Activated CD4-positive, alpha-beta T cell treated with anti-CD3 and anti-CD28 coated beads, Interleukin-2, amount 10 ng/mL, durations not matched to agents 24 days and 14 days (primary cell): ENCODE measurements around the gene PRRX1. TPM values are rescaled to one million over a fixed set of nuclear protein-coding genes. Genes with fewer than 3 reads are reported as not detected.

Source experiments
- DNase-seq: peaks from one replicate; pipeline ENCODE4 v3.0.0; 2022
- H3K27ac Mint-ChIP-seq: one replicate; pipeline ENCODE4 v1.8.0; 2022; ENCODE audit warnings: mild to moderate bottlenecking, mixed read lengths
- H3K27me3 Mint-ChIP-seq: one replicate; pipeline ENCODE4 v1.8.0; 2022; ENCODE audit warnings: mixed read lengths
- H3K36me3 Mint-ChIP-seq: one replicate; pipeline ENCODE4 v1.8.0; 2022; ENCODE audit warnings: low read depth, mild to moderate bottlenecking, mixed read lengths
- H3K4me1 Mint-ChIP-seq: one replicate; pipeline ENCODE4 v1.8.0; 2021; ENCODE audit warnings: mixed read lengths
- H3K4me3 Mint-ChIP-seq: one replicate; pipeline ENCODE4 v1.8.0; 2022; ENCODE audit warnings: mild to moderate bottlenecking, moderate library complexity, mixed read lengths
- H3K9me3 Mint-ChIP-seq: one replicate; pipeline ENCODE4 v1.8.0; 2021; ENCODE audit warnings: mixed read lengths
- intact Hi-C: fragments of 100-400 bp; cut with micrococcal nuclease; formaldehyde crosslinking; loops from one replicate; pipeline ENCODE4 v1.15.1; 2023
- total RNA-seq: library from RNA; stranded (reverse); gene quantifications from 2 replicates; pipeline ENCODE4 v1.2.3, GENCODE V29; 2022

Gene PRRX1
- total RNA-seq, 1 donor from 2014 or later = not detected

DNA sequence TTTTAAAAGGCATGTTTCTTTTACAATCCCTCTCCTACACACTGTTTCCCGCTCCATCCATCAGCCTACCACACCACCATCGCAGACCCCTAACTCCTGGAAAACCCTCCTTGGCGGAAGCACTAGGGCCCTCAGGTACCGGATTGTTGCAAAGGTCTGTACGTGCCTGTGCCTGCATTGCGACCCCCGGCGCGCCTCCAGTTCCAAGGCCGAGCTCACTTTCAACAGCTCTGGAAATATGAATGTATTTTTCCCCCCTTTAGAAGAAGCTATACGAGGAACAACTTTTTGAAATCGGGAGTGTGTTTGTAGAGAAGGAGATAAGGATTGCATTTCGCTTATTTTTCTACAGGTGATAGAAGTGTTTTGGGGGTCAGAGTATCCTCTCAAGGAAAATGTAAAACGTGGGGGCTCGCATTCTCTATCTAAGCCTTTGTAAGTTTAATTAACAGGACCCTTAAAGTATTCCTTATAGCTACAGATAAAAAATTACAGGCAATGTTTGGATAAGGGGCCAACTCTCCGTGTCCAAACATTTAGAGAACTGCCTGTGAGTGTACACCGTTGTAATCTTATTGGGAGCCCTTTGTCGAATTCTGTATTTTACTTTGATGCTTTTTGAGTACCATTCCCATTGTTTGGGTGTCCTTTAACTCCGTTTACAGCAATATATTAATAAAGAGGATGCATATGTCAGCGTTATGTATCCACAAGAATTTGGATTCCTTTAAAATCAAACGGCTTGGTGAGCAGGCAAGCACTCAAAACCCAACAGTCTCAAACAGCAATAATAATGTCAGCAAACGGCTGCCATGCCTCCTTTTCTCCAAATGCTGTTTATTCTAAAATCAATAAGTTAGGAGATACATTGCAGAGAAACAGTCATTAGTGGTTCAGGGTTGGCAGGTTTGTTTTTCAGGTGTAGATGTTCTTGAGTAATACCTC lies 5.9 kb downstream of the PRRX1 start:
- Mint-ChIP-seq H3K27ac (no peak overlapping the region), H3K9me3 (peaks cover 12% of the 10 kb centered on the region), H3K4me3 (no peak overlapping the region), H3K27me3 (peaks cover 88% of the 10 kb centered on the region), H3K36me3 (peaks cover 3% of the 10 kb centered on the region), H3K4me1 (peaks cover 10% of the 10 kb centered on the region)
- no peak for DNase-seq
- intact Hi-C loops = loop anchor here (5.0 to 10.0 kb wide), 2 partner anchors 257 to 745 kb away; no protein-coding TSS in a partner anchor

GRCh38 chr1:170670802-170671628 lies 7.1 kb downstream of the PRRX1 start:
- Mint-ChIP-seq H3K4me3 (no peak overlapping the region), H3K27me3 (peaks cover 78% of the 10 kb centered on the region), H3K27ac (no peak overlapping the region), H3K9me3 (peaks cover 12% of the 10 kb centered on the region), H3K4me1 (peaks cover 10% of the 10 kb centered on the region), H3K36me3 (peaks cover 3% of the 10 kb centered on the region)
- intact Hi-C loops = loop anchor here (5.0 kb wide), 1 partner anchor 256 kb away; no protein-coding TSS in a partner anchor
- peak; percentile 74 for DNase-seq

- Mint-ChIP-seq H3K27me3 (peaks cover 75% of the 10 kb centered on the region), H3K36me3 (peaks cover 3% of the 10 kb centered on the region), H3K4me3 (no peak overlapping the region), H3K9me3 (peaks cover 10% of the 10 kb centered on the region), H3K4me1 (peaks cover 10% of the 10 kb centered on the region), H3K27ac (no peak overlapping the region)
- intact Hi-C loops = loop anchor here (5.0 kb wide), 1 partner anchor 256 kb away; no protein-coding TSS in a partner anchor
- no peak for DNase-seq
Observed at GRCh38 chr1:170671629-170671963, 7.7 kb downstream of the PRRX1 start.

- intact Hi-C loops = loop anchor here (5.0 kb wide), 1 partner anchor 255 kb away; no protein-coding TSS in a partner anchor
- DNase-seq = no peak
- peaks cover 4% of the 10 kb centered on the region for H3K9me3 Mint-ChIP-seq
- no peak overlapping the region for H3K27ac Mint-ChIP-seq
- peaks cover 3% of the 10 kb centered on the region for H3K36me3 Mint-ChIP-seq
- H3K4me3 Mint-ChIP-seq = no peak overlapping the region
- peaks cover 6% of the 10 kb centered on the region for H3K4me1 Mint-ChIP-seq
- peaks cover 70% of the 10 kb centered on the region for H3K27me3 Mint-ChIP-seq
Observed at GRCh38 chr1:170672316-170672715, 8.4 kb downstream of the PRRX1 start.

GRCh38 chr1:170674239-170674638 lies 10.3 kb downstream of the PRRX1 start:
- H3K36me3 Mint-ChIP-seq = peaks cover 3% of the 10 kb centered on the region
- intact Hi-C loops = loop anchor here (5.0 kb wide), 1 partner anchor 253 kb away; no protein-coding TSS in a partner anchor
- no peaks in the 10 kb centered on the region for H3K4me1 Mint-ChIP-seq
- DNase-seq = no peak
- no peak overlapping the region for H3K4me3 Mint-ChIP-seq
- H3K27me3 Mint-ChIP-seq = peaks cover 51% of the 10 kb centered on the region
- no peak overlapping the region for H3K27ac Mint-ChIP-seq
- peaks cover 4% of the 10 kb centered on the region for H3K9me3 Mint-ChIP-seq

DNA sequence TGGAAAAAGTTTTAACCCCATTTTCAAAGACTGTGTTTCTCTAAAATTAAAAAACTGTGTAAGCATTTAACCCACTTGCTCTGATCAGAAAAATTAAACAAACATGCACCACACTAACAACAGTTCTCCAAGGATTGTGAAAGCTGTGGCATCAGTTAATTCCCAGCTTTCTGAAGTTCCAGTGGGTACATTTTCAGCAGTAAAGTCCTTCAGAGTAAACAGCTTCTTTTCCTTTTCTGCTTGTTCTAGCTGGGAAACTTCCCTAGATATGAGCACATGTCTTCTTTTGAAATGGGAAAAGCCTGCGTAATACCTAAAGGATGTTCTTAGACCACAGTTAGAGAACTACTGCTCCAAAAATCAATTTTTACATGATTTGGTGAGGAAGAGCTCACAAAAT lies 11.1 kb downstream of the PRRX1 start:
- Mint-ChIP-seq H3K9me3 (no peaks in the 10 kb centered on the region), H3K4me1 (no peaks in the 10 kb centered on the region), H3K27me3 (peaks cover 44% of the 10 kb centered on the region), H3K4me3 (no peak overlapping the region), H3K27ac (no peak overlapping the region), H3K36me3 (no peaks in the 10 kb centered on the region)
- no peak for DNase-seq
- intact Hi-C loops = loop anchor here (5.0 kb wide), 1 partner anchor 252 kb away; no protein-coding TSS in a partner anchor

DNA sequence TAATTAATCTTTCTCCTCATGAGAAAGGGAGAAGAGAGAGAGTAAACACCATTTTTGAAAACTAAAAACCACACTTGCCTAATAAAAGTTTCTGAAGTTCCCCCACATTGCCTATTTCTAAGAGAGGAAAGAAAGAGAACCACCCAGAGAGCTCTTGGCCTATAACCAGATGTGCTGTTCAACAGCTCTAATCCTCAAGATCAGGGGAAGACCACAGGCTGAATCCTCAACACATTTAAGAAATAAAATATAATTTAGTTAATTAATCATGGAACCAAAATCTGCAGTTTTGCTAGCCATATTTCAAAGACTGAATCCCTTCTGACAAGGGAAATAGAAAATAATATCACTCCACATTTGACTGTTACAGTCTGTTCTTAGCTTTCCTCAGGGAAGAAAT lies 11.9 kb downstream of the PRRX1 start:
- Mint-ChIP-seq H3K4me1 (no peaks in the 10 kb centered on the region), H3K36me3 (no peaks in the 10 kb centered on the region), H3K27ac (no peak overlapping the region), H3K4me3 (no peak overlapping the region), H3K27me3 (peaks cover 35% of the 10 kb centered on the region), H3K9me3 (no peaks in the 10 kb centered on the region)
- no peak for DNase-seq
- intact Hi-C loops = no loop called here

DNA sequence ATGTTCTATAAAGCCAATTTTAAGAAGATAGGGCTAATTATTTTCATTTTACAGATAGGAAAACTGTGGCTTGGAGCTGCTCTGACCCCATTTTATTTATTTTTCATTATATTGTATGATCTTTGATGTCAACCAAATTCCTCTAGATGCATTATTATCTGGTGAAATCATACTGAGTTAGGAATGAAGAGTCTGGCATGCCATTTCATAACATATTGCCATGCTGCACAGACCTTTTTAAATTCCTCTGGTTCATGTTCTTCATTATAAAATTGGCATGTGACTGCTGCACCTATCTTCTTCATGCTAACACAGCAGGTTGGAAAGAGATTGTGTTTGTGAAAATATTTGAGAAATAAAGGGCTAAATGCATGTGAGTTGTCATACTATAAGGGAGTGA lies 12.7 kb downstream of the PRRX1 start:
- no peaks in the 10 kb centered on the region for H3K4me1 Mint-ChIP-seq
- H3K4me3 Mint-ChIP-seq = no peak overlapping the region

DNA sequence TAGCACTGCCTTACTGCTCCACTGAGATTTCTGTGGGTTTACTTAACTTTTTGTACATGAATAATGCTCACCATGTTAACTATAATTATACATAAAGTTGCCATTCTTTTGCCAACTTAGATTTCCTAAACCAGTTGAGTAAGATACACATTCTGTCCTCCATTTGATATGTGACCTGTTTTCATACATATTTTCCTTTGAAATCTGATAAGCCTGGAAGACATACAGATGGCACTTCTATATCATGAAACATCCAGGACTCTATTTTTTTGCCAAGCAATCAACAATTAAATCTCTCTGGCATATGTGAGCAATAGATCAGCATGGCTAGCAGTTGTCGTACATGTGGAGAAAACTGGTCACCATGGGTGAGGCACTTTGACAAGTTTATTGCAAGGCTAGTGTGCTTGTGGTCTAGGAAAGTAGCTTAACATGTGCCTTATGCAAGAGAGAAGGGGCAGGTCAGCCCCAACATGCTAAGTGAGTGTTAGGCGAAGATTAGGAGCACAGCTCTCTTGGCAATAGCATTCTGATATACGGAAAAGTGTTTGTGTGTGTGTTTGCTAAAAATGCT lies 14.2 kb downstream of the PRRX1 start:
- Mint-ChIP-seq H3K4me3 (no peak overlapping the region), H3K36me3 (no peaks in the 10 kb centered on the region), H3K27ac (no peak overlapping the region), H3K4me1 (no peaks in the 10 kb centered on the region), H3K9me3 (no peaks in the 10 kb centered on the region), H3K27me3 (peaks cover 26% of the 10 kb centered on the region)
- no peak for DNase-seq
- intact Hi-C loops = no loop called here

More for the DNA sequence above, 12.7 kb downstream of the PRRX1 start:
- peaks cover 31% of the 10 kb centered on the region for H3K27me3 Mint-ChIP-seq
- DNase-seq = no peak
- H3K9me3 Mint-ChIP-seq = no peaks in the 10 kb centered on the region
- H3K27ac Mint-ChIP-seq = no peak overlapping the region
- H3K36me3 Mint-ChIP-seq = no peaks in the 10 kb centered on the region
- intact Hi-C loops = no loop called here

DNA sequence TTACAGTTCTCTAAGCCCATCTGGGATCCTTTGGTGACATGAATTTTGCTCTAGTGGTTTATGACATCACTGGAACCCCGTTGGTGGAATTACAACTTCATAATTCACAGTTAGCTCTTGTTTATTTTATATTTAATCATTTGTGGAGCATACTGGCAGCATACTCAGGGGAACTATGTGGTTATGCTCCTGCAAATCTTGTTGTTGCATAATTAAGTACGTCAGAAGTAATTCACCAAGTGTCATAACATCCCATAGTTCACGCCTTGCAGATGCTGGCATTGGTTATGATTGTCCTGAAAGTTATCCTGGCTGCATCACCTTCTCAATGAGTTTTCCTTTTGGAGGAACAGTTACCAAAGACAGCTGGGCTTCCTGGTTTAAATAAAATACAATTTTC lies 16.5 kb downstream of the PRRX1 start:
- Mint-ChIP-seq H3K4me3 (no peak overlapping the region), H3K27ac (no peak overlapping the region), H3K36me3 (no peaks in the 10 kb centered on the region), H3K4me1 (no peaks in the 10 kb centered on the region), H3K9me3 (no peaks in the 10 kb centered on the region), H3K27me3 (peaks cover 15% of the 10 kb centered on the region)
- intact Hi-C loops = no loop called here
- DNase-seq = no peak

DNA sequence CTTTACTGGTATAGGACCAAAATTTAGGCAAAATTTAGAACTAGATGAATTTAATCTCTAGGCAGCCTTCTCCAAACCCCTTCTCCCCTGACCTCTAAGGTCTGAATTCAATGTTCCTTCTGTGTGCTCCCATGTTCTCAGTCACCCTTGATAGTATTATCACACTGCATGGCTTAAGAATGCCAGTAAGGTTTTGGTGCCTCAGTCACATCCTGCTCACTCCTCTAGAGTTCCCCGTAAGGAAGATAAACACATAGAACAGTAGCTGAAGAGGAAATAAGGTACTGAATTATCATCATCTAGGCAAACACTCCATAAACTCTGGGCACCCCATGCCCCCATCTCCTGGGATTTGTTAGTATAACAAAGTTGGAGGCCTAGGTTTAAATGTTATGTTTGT lies 18.2 kb downstream of the PRRX1 start:
- DNase-seq = no peak
- intact Hi-C loops = no loop called here
- Mint-ChIP-seq H3K4me3 (no peak overlapping the region), H3K4me1 (no peaks in the 10 kb centered on the region), H3K27ac (no peak overlapping the region), H3K36me3 (no peaks in the 10 kb centered on the region), H3K27me3 (peaks cover 12% of the 10 kb centered on the region), H3K9me3 (no peaks in the 10 kb centered on the region)

DNA sequence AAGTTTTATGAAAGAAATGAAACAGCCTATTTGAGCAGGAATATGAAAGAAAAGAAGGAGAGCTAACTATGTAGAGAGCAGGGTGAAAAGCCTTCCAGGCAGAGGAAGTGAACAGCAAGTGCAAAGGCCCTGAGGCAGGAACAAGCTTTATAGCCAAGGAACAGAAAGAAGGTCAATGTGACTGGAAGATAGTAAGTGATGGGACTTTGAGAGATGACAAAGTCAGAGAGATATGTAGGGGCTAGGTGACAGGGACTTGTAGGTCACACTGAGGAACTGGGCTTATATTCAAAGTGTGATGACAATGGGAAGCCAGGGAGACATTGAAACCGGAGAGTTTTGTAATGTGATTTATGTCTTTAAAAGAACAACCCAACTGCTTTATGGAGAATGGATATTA lies 18.9 kb downstream of the PRRX1 start:
- Mint-ChIP-seq H3K9me3 (no peaks in the 10 kb centered on the region), H3K36me3 (no peaks in the 10 kb centered on the region), H3K4me1 (no peaks in the 10 kb centered on the region), H3K4me3 (no peak overlapping the region), H3K27ac (no peak overlapping the region), H3K27me3 (peaks cover 16% of the 10 kb centered on the region)
- intact Hi-C loops = no loop called here
- no peak for DNase-seq

- no peak for DNase-seq
- Mint-ChIP-seq H3K36me3 (no peaks in the 10 kb centered on the region), H3K4me3 (no peak overlapping the region), H3K9me3 (no peaks in the 10 kb centered on the region), H3K27ac (no peak overlapping the region), H3K4me1 (peaks cover 2% of the 10 kb centered on the region), H3K27me3 (peaks cover 16% of the 10 kb centered on the region)
- intact Hi-C loops = no loop called here
Observed at GRCh38 chr1:170685166-170685565, 21.2 kb downstream of the PRRX1 start.
